Measurements from ENCODE around the gene RASA4.
A peak's percentile ranks its signal among the peaks of the same experiment; 100 is the strongest.
"Not testable (repeated sequence)": the region's sequence is repeated elsewhere in the genome, so short reads cannot be mapped to it uniquely, and the experiment has no call there.

The RASA4 gene

DNA sequence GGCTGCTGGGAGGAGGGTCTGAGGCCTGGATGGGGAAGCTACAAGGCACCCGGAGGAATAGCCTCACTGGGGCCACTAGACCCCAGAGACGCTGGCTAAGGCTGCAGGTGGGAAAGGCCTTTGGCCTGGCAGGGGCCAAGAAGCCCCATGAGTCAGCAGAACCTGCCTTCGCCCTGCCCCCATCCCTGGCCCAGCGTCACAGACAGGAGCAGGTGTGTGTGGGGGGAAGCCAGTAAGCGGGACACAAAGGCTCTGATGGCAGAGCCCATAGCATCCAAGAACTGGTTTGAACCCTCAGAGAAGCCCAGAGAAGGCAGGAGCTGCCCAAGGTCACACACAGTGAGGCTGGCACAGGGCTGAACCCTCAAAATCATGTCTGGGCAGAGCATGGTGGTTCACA, 9.7 kb downstream of the RASA4 start:
- DNase-seq (ENCODE audit: low read depth, low spot score) = not testable (repeated sequence)

DNA sequence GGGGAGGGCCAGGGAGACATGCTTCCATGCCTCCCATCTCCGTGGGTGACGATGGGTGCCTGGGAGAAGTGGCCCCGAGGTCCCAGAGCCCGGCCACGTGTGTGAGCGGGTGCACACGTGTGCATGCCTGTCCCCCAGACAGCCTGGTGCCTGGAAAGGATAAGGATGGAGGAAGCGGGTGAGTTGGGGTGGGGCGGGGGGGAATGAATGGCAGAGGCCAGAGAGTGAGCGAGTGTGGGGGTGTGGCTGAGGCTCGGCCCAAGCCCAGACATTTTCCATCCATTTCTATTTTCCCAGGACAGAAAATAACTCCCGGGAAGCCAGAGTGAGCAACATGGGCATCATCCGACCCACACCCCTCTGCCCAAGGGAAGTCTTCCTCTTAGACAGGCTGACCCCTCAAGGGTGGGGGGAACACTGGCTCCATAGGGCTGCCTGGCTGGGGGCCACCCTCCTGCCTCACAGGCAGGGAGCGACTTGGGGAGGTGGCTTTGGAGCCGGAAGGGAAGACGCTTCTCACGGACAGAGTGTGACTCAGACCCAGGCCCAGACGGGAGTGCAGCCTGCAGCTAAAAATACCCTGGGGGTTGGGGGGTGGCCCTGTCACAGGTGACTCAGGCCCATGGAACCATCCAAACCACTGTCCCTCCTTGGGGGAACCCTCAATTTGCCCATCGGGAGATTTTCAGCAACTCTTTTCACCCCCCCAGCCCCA, 12.0 kb downstream of the RASA4 start:
- not testable (repeated sequence) for DNase-seq (ENCODE audit: low read depth, low spot score)

DNA sequence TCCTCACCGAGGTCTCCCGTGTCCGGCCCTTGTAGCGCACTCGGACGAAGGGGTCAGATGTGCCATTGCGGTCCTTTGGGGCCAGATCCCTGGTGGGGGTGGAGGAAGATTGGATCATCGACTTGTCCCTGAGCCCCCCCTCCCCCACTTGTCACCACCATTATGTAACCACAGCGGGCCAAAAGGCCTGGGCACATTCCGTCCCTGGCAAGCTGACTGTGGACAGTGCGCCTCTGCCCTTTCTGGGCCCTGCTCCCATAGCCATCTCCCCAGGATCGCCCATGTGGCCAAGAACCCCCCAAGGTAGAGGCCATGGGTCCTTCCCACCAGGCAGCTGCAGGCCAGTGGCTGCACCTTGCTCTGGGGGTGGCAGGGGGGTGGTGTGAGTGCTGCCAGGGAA, 14.2 kb downstream of the RASA4 start:
- not testable (repeated sequence) for DNase-seq (ENCODE audit: low read depth, low spot score)

DNA sequence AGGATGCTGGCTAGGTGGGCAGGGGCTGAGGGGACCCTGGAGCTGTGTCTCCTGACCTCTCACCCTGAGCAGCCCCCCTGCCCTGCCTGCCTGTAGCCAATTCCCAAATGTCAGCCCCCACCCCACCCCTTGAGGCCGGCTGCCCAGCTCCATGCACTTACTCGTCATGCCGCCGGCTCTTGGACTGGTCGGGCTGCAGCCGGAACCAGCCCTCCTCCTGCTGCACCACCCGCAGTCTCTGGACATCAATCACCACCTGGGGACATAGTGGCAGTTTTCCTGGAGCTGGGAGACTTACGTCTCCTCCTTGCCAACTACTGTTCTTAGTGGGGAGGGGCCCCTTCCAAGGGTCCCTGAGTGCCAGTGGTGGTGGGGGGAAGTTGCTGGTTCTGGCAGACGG, 16.9 kb downstream of the RASA4 start:
- not testable (repeated sequence) for DNase-seq (ENCODE audit: low read depth, low spot score)

DNA sequence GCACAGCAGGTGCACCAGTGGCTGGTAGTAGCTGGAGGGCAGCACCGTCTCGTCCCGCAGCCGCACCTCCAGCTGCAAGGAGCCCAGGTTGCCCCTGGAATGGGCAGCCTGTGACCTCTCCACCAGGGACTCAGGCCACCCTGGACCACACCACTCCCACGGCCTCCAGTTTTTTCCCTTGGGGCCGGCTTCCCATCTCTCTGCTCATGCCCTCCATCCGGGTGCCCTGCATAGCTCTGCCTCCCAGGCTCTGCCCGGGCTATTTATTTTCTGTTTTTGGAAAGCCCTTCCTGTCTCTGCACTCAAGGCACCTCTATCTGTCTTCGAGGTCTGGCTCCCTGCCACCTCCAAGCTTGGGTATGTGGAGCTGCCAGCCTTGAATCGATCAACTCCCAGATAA, 20.5 kb downstream of the RASA4 start:
- not testable (repeated sequence) for DNase-seq (ENCODE audit: low read depth, low spot score)

DNA sequence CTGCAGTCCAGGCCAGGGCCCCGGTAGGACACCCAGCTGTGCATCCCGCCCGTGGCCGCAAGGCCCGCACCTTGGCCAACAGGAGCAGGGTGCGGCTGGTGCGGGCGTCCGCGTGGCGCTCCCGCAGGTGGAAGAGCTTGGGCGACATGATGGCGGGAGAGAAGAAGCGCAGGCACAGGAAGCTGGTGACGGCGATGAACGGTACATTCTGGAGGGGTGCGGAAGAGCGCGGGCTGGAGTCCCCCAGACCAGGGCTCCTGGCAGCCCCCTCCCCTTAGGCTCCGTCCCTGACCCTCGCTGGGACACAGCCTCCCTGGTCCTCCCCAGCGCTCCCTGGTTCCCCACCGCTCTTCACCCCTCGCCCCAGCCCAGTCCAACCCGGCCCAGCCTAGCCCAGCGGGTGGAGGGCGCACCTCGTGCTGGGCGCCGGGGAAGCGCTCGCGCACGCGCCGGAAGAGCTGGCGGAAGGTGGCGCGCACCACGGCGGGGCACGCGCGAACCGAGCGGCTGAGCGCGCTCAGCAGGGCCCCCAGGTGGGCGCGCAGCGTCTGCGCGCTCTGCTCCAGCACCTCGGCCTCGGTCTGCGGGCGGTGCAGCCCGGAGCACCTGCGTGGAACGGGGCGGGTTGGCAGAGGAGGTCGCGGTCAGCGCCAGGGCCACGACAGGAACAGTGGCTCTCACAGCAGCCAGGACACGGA, 22.8 kb downstream of the RASA4 start:
- not testable (repeated sequence) for DNase-seq (ENCODE audit: low read depth, low spot score)

DNA sequence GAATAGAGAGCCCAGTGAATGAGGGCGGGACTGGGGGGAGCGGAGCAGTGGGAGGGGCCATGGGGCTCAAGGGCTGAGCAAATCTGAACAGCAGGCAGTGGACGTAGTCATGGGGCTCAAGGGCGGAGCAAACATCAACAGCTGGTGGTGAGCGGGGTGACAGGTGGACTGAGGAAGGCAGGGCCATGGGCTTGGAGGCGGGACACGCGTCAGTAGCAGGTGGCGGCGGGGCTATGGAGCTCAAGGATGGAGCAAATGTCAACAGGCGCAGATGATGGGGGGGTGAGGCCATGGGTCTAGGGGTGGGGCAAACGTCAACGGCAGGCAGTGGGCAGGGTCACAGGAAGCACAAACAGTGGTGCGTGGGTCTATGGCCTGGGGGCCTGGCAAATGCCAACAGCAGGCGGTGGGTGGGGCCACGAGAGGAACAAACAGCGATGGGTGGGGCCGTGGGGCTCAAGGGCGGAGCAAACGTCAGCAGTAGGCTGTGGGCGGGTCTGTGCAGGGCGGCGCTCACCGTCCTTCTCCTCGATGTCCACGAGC, 24.0 kb downstream of the RASA4 start:
- DNase-seq (ENCODE audit: low read depth, low spot score) = not testable (repeated sequence)

DNA sequence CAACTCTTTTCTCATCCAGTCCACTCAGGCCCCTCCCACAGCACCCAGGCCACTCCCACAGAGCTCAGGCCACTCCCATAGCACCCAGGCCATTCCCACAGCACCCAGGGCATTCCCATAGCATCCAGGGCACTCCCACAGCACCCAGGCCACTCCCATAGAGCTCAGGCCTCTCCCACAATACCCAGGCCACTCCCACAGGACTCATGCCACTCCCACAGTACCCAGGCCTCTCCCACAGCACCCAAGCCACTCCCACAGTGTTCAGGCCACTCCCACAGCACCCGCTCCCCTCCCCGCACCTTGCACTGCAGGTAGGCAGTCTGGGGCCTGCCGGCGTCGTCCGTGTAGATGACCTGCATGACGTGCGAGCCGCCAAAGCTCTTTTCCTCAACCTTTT, 26.7 kb downstream of the RASA4 start:
- DNase-seq (ENCODE audit: low read depth, low spot score) = not testable (repeated sequence)

DNA sequence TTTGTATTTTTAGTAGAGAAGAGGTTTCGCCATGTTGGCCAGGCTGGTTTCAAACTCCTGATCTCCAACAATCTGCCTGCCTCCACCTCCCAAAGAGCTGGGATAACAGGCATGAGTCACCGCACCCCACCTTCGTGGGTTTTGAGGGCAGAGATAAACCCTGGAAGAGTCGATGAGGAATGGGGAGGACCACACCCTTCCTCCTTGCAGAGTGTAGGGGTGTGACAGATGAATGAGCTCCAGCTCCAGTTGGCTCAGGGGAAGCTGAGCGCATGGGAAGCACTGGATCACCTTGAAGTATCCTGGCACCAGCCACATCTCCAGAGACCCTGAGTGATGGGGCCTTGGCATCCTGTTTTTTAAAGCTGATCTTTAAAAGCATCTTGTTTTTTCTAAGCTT, 33.1 kb downstream of the RASA4 start:
- not testable (repeated sequence) for DNase-seq (ENCODE audit: low read depth, low spot score)

DNA sequence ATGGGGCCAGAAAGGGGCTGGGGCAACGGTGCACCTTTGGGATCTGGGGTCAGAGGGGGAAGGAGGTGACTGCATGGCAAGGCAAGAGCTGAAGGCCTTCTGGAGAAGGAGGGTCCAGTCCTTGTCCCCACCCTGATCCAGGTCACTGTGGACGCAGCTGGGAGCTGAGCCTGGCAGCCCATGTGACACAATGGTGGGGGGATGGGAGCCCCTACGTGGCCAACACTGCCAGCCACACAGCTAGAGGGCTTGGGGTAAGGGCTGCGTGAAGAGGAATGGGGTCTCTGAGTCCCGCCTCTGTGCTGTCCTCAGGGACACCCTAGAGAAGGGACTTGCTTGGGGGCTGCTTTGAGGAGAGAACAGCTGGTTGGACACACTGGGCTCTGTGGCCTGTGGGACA, 34.8 kb downstream of the RASA4 start:
- not testable (repeated sequence) for DNase-seq (ENCODE audit: low read depth, low spot score)

DNA sequence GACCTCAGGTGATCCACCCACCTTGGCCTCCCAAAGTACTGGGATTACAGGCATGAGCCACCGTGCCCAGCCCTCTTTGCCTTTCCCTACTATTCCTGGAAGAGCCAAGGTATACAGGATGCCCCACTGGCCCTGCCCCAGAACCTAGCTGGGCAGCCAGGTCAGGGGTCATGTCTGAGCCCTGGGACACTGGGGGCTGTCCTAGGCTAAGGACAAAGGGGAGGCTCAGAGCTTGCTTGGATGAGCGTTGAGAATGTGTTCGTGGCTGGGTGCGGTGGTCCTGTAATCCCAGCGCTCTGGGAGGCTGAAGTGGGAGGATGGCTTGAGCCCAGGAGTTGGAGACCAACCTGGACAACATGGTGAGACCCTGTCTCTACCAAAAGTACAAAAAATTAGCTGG, 38.1 kb downstream of the RASA4 start:
- DNase-seq (ENCODE audit: low read depth, low spot score) = not testable (repeated sequence)

DNA sequence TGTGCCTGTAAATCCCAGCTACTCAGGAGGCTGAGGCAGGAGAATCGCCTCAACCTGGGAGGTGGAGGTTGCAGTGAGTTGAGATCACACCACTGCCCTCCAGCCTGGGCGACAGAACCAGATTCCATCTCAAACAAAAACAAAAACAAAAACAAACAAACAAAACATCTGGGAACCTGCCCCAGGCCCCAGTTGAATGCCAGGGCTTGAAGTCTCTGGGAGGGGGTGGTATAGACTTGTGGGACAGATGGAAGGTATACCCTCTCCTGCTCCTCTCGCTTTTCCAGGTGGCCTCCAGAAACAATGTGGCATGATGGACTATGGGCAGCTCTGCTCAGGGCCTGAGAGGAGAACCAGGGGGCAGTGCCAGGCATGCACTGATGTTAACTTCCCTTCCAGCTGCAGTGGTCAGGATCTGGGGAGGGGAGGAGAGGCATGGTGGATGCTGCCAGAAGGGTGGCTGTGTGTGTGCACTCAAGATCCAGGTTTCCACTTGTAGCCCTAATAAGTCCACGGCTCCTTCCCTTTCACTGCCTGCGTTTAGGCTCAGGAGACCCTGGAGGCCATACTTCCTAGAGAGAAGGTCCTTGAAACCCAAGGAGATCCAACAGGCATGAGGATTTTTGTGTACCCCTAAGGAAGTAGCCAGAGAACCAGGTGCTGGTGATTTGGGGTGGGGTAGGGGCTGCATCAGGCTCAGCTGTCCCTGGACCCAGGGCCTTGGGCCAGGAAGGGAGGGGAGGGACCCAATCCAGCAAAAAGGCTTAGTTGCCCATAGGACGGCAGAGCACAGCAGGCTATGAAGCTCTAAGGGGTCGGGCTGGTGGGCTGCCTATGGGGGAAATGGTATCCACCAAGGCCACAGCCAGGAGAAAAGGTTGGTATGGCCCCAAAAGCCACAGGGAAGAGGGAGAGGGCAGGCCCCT, 39.0 kb downstream of the RASA4 start:
- DNase-seq (ENCODE audit: low read depth, low spot score) = not testable (repeated sequence)

DNA sequence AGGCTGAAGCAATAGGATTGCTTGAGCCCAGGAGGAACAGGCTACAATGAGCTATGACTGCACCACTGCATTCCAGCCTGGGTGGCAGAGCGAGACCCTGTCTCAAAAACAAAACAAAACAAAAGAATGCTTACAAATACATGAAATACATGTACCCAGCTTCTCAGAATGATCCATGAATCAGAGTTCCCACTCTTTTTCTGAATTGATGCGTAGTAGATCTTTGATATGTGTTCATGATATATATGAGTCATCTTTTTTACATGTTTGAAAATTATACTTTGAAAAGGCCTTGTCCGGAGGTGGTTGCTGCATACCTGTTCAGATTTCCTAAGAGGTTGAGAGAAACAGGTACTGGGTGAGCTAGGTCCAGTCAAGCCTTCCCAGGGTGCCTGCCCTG, 40.2 kb downstream of the RASA4 start:
- not testable (repeated sequence) for DNase-seq (ENCODE audit: low read depth, low spot score)

DNA sequence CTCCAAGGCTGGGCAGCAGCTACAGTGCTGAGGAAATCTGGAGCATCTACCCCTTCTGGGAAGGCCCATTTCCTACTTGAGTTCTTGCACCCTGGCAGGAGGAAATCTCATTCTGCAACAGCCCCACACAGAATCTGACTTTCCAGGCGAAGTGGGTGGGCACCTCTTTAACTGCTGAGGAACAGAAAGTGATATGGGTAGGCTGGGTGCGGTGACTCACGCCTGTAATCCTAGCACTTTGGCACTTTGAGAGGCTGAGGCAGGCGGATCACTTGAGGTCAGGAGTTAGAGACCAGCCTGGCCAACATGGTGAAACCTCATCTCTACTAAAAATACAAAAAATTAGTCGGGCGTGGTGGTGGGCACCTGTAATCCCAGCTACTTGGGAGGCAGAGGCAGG, 41.9 kb downstream of the RASA4 start:
- DNase-seq (ENCODE audit: low read depth, low spot score) = not testable (repeated sequence)

DNA sequence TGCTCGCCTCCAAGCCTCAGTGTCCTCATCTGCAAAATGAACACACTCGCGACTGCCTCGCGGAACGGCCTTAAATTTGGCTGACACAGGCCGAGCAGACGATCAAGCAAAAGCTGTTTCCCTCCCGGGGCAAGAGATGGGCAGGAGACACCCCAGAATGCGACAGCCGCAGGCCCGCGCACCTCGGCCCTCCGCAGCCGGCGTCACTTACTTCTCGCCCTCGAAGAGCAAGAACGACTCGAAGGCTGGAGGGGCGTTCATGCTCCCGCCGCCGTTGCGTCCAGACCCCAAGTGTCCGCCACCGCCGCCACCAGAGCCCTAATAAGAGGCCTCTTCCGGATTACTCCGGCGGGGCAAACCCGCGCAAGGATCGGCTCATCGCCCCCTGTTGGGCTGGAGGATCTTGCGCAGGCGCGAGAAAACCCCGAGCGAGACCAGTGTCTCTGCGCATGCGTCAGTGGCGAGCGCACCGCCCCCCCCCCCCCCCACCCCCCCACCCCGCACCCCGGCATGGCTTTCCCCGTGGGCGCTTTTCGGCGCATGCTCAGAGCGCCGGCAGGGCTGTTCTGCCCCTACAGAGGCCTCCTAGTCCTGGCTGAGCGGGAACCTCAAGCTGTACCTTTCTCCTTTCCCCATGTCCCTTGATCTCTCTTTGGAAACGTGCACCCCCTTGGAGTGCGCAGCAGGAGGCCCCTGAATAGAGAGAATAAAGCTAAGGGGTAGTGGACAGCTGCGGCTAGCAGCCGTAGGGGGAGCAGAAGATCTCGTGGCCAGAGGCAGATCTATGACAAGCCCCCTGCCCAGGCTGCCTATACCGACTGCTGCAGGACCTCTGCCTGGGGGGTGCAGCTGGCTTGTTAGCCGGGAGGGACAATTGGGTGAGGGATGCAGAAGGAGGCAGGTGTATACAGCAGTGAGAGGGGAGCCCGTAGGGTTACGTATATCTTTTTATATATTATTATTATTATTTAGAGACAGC, 44.0 kb downstream of the RASA4 start, which contains the start of gene POLR2J3:
Gene POLR2J3 (minus strand): TSS at position 323 of the 979 bp plus-strand sequence. CDS start 62 bp downstream, at position 261.
- peak; percentile 12 for DNase-seq (ENCODE audit: low read depth, low spot score)

DNA sequence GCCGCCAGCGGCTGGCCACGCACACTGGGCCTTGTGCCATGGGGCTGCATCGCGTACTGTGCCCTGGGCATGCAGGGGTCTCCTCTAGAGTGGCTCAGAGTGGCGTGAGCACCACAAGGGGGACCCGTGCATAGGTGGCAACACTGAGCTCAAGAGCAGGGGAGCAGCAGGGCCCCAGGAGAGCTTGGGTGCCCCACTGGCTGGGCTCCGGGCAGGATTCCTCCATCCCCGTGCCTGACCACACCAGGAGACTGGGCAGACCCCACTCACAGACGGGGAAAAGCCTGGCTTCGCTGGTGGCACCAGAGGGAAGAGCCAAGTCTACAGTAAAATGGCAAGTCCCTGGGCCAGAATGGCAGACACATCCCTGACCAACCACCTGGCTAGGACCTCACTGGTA, 47.9 kb downstream of the RASA4 start:
- not testable (repeated sequence) for DNase-seq (ENCODE audit: low read depth, low spot score)

DNA sequence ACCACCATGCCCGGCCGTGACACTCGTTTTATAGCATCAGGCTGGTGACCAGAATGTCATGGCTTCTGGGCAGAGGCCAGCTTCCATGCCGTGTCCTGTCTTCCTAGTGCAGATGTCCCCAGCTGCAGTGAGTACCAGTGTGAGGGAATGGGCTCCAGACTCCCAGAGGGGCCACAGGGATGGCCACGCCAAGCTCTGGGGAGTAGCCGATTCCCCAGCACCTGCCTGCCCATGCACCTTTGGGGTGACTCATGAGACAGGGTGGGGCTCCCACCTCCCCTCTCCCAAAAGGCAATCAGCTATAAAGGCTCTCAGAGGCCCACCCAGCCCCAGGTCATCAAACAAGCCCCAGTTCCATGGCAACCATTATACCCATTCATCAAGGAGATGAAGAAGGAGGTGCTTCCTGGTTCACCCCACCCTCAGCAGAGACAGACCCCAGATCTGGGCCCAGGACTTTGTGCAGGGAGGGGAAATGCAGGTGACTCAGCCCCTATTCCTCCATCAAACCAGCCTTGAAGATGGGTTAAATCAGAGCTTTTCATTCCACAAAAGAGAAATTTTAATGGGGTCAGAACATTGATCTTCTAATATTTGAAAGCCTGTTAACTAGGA, 65.6 kb downstream of the RASA4 start, which contains the start of gene SPDYE2:
Gene SPDYE2 (plus strand): TSS at position 419 of the 615 bp plus-strand sequence. CDS start 2,030 bp downstream, outside the sequence.
- DNase-seq (ENCODE audit: low read depth, low spot score) = not testable (repeated sequence)

DNA sequence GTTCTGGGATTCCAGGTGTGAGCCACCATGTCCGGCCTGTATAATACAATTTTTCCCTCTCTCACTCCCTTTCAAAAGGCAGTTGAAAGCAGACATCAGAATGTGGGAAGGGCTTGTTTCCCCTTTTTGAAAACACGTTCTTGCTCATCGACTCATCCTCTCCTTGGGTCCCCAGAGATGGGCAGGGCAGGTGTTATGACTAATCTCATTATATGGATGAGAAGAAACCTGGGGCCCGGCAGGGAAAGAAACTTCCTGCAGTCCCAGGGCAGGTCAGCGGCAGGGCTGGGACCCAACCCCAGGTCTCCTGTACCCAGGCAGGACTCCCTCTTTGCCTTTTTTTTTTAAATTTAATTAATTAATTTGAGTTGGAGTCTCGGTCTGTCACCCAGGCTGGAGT, 70.2 kb downstream of the RASA4 start:
- DNase-seq (ENCODE audit: low read depth, low spot score) = not testable (repeated sequence)

DNA sequence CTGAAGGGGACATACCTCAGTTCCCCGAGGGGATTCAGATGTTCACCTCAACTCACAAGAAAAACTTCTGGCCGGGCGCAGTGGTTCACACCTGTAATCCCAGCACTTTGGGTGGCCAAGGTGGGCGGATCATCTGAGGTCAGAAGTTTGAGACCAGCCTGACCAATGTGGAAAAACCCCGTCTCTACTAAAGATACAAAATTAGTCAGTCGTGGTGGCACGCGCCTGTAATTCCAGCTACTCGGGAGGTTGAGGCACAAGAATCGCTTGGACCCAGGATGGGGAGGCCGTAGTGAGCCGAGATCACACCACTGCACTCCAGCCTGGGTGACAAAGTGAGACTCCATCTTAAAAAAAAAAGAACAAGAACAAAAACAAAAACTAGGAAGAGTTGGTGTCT, 71.3 kb downstream of the RASA4 start:
- DNase-seq (ENCODE audit: low read depth, low spot score) = not testable (repeated sequence)

DNA sequence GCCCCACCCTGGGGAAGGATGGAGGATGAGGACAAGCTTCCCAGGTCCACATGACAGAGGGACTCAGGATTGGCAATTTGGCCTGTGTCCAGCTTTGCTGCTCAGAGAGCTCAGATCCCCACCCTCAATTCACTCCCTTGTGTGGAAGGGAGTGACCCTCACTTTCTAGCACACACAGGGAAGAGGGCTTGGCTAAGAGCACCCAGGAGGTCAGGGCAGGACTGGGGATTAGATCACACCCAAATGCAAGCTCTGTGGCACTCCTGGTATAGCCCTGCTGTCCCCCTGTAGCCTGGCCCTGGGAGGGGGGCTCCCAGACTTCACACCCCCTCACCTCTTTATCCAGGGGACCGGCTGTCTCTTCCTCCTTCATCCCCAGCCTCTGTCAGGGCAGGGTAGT, 72.2 kb downstream of the RASA4 start:
- DNase-seq (ENCODE audit: low read depth, low spot score) = not testable (repeated sequence)
